Mucosa of descending colon (tissue), 3 donors: Measurements from ENCODE around the gene NSMF. TPM values are rescaled to one million over a fixed set of nuclear protein-coding genes. Genes with fewer than 3 reads are reported as not detected.

Experiments
- ATAC-seq: fragments of 200-7000 bp; cut with Tn5 transposase; one replicate; pipeline ENCODE4 v1.9.1; 2020; ENCODE audit warnings: mild to moderate bottlenecking, moderate library complexity
- DNase-seq, 3 donors: peaks; one replicate each; pipeline ENCODE4 v3.0.0-alpha.2; 2020
- H3K36me3 ChIP-seq: fragments of 200-600 bp; one replicate; pipeline ENCODE4 v1.8.0; 2021; ENCODE audit warnings: low read depth, mild to moderate bottlenecking
- H3K4me1 ChIP-seq: fragments of 200-600 bp; one replicate; pipeline ENCODE4 v1.8.0; 2021; ENCODE audit warnings: low read depth, mild to moderate bottlenecking
- H3K4me3 ChIP-seq: fragments of 200-600 bp; one replicate; pipeline ENCODE4 v1.8.0; 2021; ENCODE audit warnings: mild to moderate bottlenecking
- H3K9me3 ChIP-seq: fragments of 200-600 bp; one replicate; pipeline ENCODE4 v1.8.0; 2021; ENCODE audit warnings: mild to moderate bottlenecking
- CTCF ChIP-seq: fragments of 200-600 bp; IDR thresholded peaks from one replicate; pipeline ENCODE4 v1.8.0; 2022; ENCODE audit warnings: antibody characterized with exemption, mild to moderate bottlenecking
- intact Hi-C, 2 donors: fragments of 100-400 bp; cut with DNase I in 1 of 2; cut with micrococcal nuclease in 1 of 2; formaldehyde crosslinking; loops; one replicate each; pipeline versions ENCODE4 v1.11.0 to v1.11.1; 2022; cut with DNase I, micrococcal nuclease
- total RNA-seq, 3 donors: library from RNA; stranded (reverse); fragmentation: NEBNext Ultra II Directional in 2 of 3; extraction: Animal tissue kit (Norgen Biotek cat#: 25700) in 2 of 3; gene quantifications; one replicate each; pipeline versions ENCODE4 v1.2.1 to v1.2.4, GENCODE V29; 2021 to 2023
- donor health status: DM: no; HTN: no; CAD: no; lungs with moderate emphysema.
- donor health status: DM: no; HTN: no; CAD: no.
- donor health status: DM: no; HTN: yes; CAD: no.

NSMF gene
- total RNA-seq, 3 donors from 2014 or later: 30.1 to 48.0 (median 43.4) TPM

GRCh38 chr9:137502008-137502911 lies 43.1 kb upstream of the NSMF start:
- intact Hi-C loops: no loop called here
- Histone ChIP-seq H3K9me3 (no peaks in the 10 kb centered on the region), H3K36me3 (no peaks in the 10 kb centered on the region), H3K4me1 (no peaks in the 10 kb centered on the region), H3K4me3 (no peak overlapping the region)
- ATAC-seq: no peak
- peak in 1 of 3 donors; percentile 29 for DNase-seq
- no peak for TF ChIP-seq CTCF

GRCh38 chr9:137501457-137501856 lies 42.3 kb upstream of the NSMF start:
- no peak for ATAC-seq
- no peak for DNase-seq
- Histone ChIP-seq H3K4me3 (no peak overlapping the region), H3K36me3 (no peaks in the 10 kb centered on the region), H3K4me1 (no peaks in the 10 kb centered on the region), H3K9me3 (no peaks in the 10 kb centered on the region)
- no peak for TF ChIP-seq CTCF
- intact Hi-C loops: no loop called here

GRCh38 chr9:137500666-137501397 lies 41.7 kb upstream of the NSMF start:
- DNase-seq (peak in 1 of 3 donors; percentile 43), ATAC-seq (no peak)
- TF ChIP-seq CTCF: no peak
- Histone ChIP-seq H3K9me3 (no peaks in the 10 kb centered on the region), H3K4me1 (no peaks in the 10 kb centered on the region), H3K4me3 (no peak overlapping the region), H3K36me3 (no peaks in the 10 kb centered on the region)
- intact Hi-C loops: no loop called here

- Histone ChIP-seq H3K4me3 (no peak overlapping the region), H3K4me1 (no peaks in the 10 kb centered on the region), H3K36me3 (no peaks in the 10 kb centered on the region), H3K9me3 (no peaks in the 10 kb centered on the region)
- ATAC-seq: no peak
- intact Hi-C loops: no loop called here
- TF ChIP-seq CTCF: no peak
- peak in 1 of 3 donors; percentile 33 for DNase-seq
Observed at GRCh38 chr9:137499858-137500661, 40.9 kb upstream of the NSMF start.

- H3K4me3 ChIP-seq: no peak overlapping the region
- no peaks in the 10 kb centered on the region for H3K9me3 ChIP-seq
- H3K36me3 ChIP-seq: no peaks in the 10 kb centered on the region
- TF ChIP-seq CTCF: no peak
- H3K4me1 ChIP-seq: no peaks in the 10 kb centered on the region
- DNase-seq (peak in 1 of 3 donors; percentile 29), ATAC-seq (no peak)
- intact Hi-C loops: no loop called here
Observed at GRCh38 chr9:137499416-137499815, 40.3 kb upstream of the NSMF start.
